ENCODE measurements around the gene ADGRL2.

- TF ChIP-seq, protein P1, sequence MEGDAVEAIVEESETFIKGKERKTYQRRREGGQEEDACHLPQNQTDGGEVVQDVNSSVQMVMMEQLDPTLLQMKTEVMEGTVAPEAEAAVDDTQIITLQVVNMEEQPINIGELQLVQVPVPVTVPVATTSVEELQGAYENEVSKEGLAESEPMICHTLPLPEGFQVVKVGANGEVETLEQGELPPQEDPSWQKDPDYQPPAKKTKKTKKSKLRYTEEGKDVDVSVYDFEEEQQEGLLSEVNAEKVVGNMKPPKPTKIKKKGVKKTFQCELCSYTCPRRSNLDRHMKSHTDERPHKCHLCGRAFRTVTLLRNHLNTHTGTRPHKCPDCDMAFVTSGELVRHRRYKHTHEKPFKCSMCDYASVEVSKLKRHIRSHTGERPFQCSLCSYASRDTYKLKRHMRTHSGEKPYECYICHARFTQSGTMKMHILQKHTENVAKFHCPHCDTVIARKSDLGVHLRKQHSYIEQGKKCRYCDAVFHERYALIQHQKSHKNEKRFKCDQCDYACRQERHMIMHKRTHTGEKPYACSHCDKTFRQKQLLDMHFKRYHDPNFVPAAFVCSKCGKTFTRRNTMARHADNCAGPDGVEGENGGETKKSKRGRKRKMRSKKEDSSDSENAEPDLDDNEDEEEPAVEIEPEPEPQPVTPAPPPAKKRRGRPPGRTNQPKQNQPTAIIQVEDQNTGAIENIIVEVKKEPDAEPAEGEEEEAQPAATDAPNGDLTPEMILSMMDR (conservative IDR thresholded peaks at IDR 0.05): no peak
- no peak for TF ChIP-seq ZFX (IDR thresholded peaks at IDR 0.05)
Measured at GRCh38 chr1:81873946-81874345, 73.2 kb downstream of the ADGRL2 start.

Measured in C4-2B (cell line).